Myocyte (in vitro differentiated cells): ENCODE data around the gene INHA. TPM values are rescaled to one million over a fixed set of nuclear protein-coding genes. Genes with fewer than 3 reads are reported as not detected.

Experiments used
- DNase-seq: peaks from one replicate; pipeline ENCODE4 v3.0.0-alpha.2; 2012; ENCODE audit warnings: low read depth
- total RNA-seq: library from RNA; depleted of rRNA; stranded (reverse); fragments of >200 nt; gene quantifications from 2 replicates; pipeline ENCODE4 v1.2.3, GENCODE V29; 2014

Gene INHA
- total RNA-seq, 1 donor from 2014 or later = 0.48 TPM

DNA sequence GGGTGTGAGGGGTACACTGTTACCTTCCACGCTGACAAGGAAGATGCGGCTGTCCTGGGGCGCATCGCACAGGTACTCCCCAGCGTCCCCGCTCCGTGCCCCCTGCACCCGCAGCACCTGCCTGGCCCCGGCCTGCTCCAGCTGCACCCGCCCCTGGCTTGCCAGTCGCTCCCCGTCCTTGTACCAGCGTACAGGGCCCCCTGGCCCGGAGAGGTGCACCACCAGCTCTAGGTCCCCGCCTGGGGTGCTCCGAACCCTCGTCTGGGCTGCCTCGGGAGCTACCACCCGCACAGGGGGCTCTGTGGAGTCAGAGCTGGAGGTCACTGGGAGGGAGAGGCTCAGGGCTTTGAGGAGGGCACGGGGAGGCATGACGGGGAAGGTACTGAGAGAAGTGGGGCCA is 14.8 kb upstream of the INHA start:
- DNase-seq = no peak

- no peak for DNase-seq
These were observed 14.0 kb upstream of the INHA start for GRCh38 chr2:219557791-219558785.

- no peak for DNase-seq
These were observed 12.8 kb upstream of the INHA start for GRCh38 chr2:219559156-219559915.

- no peak for DNase-seq
These were observed 11.8 kb upstream of the INHA start for GRCh38 chr2:219560037-219560892.

- no peak for DNase-seq
These were observed 11.3 kb upstream of the INHA start for GRCh38 chr2:219560893-219561178.

DNA sequence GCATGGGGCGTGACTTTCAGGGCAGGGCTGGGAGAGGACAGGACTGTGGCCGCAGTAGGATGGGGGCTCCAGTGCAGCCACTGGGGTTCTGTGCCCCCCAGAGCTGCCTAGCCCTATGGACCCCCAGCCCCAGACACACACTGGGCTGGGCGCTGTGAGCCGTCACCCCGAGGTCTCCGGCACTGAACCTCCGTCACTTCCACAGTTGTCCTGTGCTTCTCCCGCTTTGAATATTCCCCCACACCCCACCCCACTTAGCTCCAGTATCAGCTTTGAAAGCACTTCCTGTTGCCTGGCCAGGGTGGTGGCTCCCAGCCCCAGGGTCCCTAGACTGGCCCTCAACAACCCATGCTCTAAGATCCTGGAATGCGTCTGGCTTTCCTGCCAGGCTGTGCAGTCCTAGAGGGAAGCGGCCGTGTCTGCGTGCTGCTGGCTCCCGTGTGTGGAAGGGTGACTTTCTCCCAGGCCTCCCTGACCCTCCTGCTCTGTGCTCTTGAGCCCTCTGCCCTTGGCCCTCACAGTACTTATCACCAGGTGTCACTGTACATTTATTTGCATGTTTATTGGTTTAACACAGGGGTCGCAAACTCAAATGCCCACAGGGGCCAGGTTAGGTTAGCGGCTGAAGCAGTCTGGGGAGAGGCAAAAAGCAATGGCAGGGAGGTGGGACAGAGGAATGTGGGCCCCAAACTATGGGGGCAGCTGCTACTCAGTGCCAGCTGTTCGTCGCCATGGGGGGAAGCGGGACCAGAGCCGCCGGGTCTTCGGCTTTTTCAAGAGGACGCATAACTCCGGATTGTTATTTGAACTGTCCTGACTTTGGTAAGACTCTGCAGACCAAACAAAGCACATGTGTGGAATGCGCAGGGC is 10.7 kb upstream of the INHA start:
- no peak for DNase-seq

DNA sequence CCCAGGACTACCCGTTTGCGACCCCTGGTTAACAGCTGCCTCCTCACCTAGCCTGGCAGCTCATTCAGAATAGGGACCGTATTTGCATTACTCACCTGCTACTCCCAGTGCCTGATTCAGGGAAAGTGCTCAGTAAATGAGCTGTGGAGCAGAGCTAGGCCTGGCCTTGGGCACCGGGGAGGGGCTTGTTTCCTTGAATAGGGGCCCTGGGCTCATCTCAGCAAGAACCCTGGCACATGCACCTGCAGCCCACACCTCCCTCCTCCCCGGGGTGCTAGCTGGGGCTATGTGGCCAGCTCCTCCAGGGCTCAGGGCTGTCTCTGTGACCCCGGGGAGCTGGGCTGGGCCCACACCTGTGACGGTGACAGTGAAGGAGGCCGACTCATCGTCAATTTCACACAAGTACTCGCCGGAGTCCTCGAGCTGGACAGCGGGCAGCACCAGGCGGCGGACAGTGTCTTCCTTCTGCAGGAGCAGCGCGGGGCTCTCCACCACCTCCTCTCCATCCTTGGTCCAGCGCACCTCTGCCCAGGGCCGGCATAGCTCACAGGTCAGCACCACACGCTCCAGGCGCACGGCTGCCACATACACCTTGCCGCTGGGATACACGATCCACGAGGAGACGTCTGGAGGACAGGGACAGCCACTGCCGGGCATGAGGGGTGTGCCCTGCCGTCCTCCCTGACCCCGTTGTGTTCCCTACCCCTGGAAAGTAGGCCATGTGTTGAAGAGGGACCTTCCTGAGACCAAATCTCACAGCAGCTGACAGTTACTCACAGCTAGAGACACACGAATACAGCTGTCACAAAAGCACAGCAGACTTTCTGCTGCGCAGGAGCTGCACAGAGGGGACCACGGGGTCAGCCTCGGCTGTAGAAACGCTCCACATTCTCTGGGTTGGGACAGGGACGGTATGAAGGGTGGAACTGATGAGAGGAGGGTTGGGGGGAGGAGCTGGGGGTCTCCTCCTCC is 9.8 kb upstream of the INHA start:
- DNase-seq = peak; percentile 39

GRCh38 chr2:219563271-219563928 is 8.7 kb upstream of the INHA start:
- no peak for DNase-seq

DNA sequence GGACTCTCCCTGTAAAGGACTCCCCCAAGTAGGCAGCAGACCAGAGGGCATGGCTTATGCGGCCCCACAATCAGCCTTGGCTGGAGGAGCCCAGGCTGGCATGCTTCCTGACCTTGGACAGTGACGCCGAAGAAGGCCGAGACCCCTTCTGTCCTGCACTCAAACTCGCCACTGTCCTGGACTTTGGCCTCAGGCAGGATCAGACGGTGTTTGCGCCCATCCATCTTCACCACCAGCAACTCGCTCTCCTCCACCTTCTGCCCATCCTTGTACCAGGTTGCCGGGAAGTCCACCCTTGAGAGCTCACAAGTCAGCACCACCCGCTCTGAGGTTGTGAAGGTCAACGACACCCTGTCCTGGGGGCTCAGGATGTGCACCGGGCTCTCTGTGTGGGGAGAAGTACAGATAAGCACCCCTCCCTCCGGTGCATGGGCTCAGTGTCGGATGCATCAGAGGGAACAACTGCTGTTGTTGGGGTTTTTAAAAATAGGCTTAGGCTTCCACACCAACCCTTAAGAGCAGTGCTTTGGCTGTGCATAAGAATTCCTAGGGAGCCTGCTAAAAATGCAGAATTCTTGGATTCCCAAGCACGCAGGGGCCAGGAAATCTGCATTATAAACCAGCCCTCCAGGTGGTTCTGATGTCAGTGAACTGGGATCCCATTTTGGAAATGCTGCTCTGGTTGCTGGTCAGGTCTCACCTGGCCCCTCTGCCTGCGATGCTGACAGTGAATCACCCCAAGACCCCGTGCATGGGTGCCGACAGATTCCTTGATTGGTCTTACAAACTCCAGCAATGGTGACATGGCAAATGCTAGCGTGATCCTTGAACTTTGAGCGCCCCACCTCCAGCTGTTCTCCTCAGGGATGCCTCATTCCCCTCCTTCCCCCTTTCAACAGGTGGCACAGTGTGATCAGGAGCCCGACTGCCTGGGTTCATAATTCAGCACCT is 6.7 kb upstream of the INHA start:
- no peak for DNase-seq

DNA sequence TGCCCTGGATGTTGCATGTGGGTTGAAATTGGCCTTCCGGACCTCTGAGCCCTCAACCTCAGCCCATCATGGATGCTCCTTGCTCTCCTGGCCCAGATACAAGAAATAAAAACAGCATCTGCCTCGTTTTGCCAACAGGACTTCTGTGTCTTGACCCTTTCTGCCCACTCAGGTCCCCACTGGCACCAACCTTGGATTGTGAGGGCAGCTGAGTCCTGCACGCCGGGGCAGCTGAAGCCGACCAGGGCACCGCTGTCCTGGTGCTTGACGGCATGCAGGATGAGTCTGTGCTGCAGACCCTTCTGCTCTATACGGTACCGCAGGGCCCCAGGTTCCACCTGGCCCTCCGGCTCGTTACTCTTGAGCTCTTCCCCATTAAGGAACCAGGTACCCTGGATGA is 5.5 kb upstream of the INHA start:
- DNase-seq = no peak

DNA sequence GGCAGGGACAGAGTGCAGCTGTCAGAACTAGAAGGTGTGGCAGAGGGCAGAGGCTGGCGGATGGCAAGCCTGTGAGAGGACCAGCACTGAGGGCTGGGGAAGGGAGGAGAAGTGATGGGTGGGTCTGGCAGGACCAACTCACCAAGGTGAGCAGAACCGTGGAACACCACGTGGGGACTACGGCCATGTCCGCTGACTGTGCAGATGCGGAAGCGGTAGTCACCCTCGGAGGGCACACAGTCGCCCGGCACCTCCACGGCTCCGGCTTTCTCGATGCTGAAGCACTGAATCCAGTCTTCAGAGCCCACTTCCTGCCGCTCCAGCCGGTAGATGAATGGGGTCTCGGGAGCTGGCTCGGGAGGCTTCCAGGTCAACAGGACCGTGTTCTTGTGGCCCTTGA is 5.0 kb upstream of the INHA start:
- DNase-seq = no peak

GRCh38 chr2:219567791-219568361 is 4.2 kb upstream of the INHA start:
- DNase-seq = no peak

DNA sequence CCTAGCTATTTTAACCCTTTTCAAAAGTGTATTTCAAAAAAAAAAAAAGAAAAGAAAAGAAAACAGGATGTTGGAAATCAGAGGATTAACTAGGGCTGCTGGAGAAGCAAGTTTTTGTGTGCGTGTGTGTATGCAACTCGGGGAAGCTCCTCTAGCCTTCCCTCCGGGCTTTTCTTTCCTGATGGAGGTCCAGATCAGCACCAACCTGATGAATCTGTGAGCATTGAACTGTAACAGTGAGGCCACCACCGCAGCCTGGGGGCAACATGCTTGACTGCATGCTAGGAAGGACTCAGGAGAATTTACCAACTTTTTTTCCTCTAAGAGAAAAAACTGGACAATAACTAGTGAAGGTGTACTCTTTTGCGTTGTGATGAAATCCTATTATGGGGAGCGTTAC is 3.1 kb upstream of the INHA start:
- no peak for DNase-seq

DNA sequence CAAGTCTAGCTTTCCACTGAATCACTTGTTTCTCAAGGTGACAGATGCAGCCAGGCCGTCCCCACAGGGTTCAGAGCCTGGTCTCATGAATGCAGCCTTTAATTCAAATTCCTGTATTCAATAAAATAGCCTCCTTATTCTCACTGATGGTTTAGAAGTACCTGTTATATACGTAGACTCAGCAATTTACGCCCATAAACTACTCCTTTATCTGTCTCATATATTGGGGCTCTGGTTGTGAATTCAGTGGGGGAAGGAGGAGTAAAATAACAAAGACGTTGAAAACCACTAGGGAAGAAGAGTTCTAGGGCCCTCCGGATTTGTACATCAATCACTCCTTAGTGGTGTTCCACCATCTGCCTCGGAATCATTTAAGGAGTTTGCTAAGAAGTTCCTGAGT is 2.5 kb upstream of the INHA start:
- no peak for DNase-seq

DNA sequence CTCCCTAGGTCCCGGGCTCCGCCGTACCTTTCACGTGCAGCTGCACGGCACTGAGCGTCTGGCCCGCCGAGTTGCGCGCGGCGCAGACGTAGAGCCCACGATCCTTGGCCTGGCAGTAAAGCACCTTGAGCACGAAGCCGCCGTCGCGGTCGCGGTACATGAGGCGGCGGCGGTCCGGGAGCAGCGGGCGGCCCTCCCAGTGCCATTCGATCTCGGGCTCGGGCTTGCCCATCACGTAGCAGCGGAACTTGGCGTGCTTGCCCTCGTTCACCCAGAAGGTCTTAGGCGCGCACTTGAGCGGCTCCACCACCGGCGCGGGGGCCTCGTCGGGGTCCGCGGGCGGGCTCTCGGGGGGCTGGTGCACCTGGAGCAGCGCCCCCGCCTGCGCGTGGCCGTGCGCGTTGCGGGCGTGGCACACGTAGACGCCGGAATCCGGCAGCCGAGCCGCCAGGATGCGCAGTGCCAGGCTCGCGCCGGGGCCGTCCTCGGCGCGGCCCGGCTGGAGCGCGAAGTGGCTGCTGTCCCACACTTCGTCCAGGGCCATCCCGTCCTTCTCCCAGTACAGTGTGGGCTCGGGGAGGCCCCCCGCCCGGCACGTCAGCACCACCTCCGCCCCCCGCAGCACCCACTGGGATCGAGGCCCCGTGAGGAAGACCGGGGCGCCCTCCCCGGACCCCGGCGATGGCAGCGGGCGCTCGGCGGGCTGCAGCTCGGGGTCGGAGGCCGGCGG is 1.8 kb upstream of the INHA start:
- DNase-seq = peak; percentile 46

- DNase-seq = peak; percentile 43
These were observed 1.2 kb upstream of the INHA start for GRCh38 chr2:219570924-219571310.
